Muscle of leg (tissue), 11 donors: ENCODE results near the gene LHPP. TPM values are rescaled to one million over a fixed set of nuclear protein-coding genes. Genes with fewer than 3 reads are reported as not detected.

Experiments
- DNase-seq: peaks from one replicate; pipeline ENCODE4 v3.0.0; 2013
- H3K27ac ChIP-seq: one replicate; pipeline ENCODE4 v1.5.1; 2013; ENCODE audit warnings: mild to moderate bottlenecking, low read length, control low read depth
- H3K27me3 ChIP-seq: one replicate; pipeline ENCODE4 v1.6.1; 2013; ENCODE audit warnings: low read length; ENCODE audit not compliant: control insufficient read depth, insufficient read depth
- H3K36me3 ChIP-seq: one replicate; pipeline ENCODE4 v1.6.1; 2013; ENCODE audit warnings: low read length; ENCODE audit not compliant: control insufficient read depth, insufficient read depth
- H3K4me1 ChIP-seq: one replicate; pipeline ENCODE4 v1.6.1; 2013; ENCODE audit warnings: low read length; ENCODE audit not compliant: control insufficient read depth, insufficient read depth
- H3K4me3 ChIP-seq: one replicate; pipeline ENCODE4 v1.5.1; 2013; ENCODE audit warnings: low read length, control low read depth
- H3K9me3 ChIP-seq: replicated peaks from 2 replicates; pipeline ENCODE4 v1.6.1; 2013; ENCODE audit warnings: low read depth, low read length; ENCODE audit not compliant: control insufficient read depth
- WGBS: methylation state at CpG from one replicate; pipeline ENCODE4 v1.1.5; 2013; ENCODE audit warnings: missing lambda C conversion rate; ENCODE audit not compliant: insufficient coverage; 5-methylcytosine and 5-hydroxymethylcytosine counted together
- polyA plus RNA-seq, 8 donors: library from polyadenylated mRNA; unstranded; fragments of 120-200 nt; gene quantifications; one replicate each; pipeline versions ENCODE4 v1.2.1 to v1.2.3, GENCODE V29; 2013; ENCODE audit warnings: inconsistent platforms in 1 of 8, low replicate concordance in 1 of 8; ENCODE audit not compliant: insufficient read length in 8 of 8, insufficient read depth in 1 of 8
- total RNA-seq: library from RNA; stranded (reverse); fragments of 120-200 nt; gene quantifications from one replicate; pipeline ENCODE4 v1.2.4, GENCODE V29; 2013

Gene LHPP
- total and polyA plus RNA-seq, 9 donors = 2.9 to 9.9 (median 8.0) TPM

DNA sequence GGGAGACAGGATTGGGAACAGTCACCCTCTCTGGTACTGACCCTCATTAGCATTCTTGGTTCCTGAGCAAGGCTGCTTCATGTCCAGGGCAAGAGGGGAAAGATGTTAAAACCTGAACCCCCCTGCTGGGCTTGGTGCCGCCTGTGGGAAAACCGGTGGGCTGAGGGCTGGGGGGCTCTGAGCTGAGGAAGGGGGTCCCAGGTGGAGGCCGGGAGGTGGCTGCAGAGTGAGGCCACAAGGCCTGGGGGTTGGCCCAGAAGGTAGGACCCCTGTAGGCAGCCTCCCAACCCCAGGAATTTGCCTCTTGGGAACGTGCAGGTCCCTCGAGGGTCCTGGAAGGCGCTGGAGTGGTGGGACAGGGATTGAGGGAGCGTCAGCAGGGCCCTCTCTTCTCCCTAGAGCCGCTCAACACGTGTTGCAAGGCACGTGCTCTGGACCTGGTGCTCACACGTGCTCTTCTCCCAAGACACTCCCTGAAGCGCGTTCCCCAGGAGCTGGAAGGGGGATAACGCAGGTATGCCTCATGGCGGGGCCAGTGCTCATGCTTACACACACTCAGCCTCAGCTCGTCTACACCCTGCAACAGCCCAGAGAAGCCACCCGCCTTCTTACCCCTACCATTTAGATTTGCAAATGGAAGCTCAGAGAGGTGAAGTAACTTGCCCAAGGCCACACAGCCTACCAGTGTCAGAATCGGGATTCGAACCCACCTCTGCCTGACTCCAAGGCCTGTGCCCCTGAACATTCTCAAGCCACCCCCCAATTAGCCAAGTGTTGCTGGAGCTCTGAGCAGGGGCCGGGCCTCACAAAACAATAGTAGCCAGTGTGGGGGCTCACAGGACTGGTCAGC, 64.4 kb downstream of the LHPP start:
- no peak overlapping the region for H3K27ac ChIP-seq
- H3K4me1 ChIP-seq = peaks cover 30% of the 10 kb centered on the region

DNA sequence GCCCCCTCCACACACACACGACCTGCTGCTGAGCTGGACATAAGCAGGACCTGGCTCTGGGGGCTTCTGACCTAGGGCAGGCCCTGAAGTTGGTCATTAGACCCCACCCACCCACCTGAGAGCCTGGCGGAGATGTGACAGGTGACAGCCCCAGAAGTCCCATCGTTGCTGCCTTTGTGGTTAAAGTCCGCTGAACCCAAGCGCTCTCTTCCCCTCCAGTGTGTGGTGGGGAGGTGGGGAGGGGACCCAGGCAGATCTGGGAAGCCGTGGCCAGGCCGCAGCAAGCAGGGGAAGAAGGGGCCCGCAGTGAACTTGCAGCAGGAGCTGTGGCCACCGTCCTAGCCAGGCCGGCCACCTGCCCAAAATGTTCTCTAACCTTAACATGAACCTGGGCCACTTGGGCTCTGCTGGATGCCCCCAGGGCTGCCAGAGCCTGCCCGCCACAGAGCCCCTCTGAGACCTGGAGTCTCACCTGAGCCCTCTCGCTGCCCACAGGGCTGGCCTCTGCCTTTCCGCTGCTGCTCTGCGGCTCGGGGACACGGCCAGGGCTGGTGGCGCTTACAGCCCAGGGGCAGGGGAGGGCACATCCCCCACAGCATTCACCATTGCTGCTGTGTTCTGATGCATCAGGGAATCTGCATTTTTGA, 65.1 kb downstream of the LHPP start:
- WGBS = 100% methylated on average over 1 of the region's 17 CpGs
- DNase-seq = no peak
- H3K9me3 ChIP-seq = no peaks in the 10 kb centered on the region
- H3K27me3 ChIP-seq = no peaks in the 10 kb centered on the region
- H3K27ac ChIP-seq = no peak overlapping the region
- peaks cover 23% of the 10 kb centered on the region for H3K4me1 ChIP-seq
- H3K4me3 ChIP-seq = no peak overlapping the region
- no peaks in the 10 kb centered on the region for H3K36me3 ChIP-seq

More for the DNA sequence above, 64.4 kb downstream of the LHPP start:
- H3K4me3 ChIP-seq = no peak overlapping the region
- H3K36me3 ChIP-seq = no peaks in the 10 kb centered on the region
- 74% methylated on average over 11 of the region's 20 CpGs for WGBS
- H3K27me3 ChIP-seq = no peaks in the 10 kb centered on the region
- no peaks in the 10 kb centered on the region for H3K9me3 ChIP-seq
- DNase-seq = no peak

GRCh38 chr10:124527874-124528395, 66.3 kb downstream of the LHPP start:
- DNase-seq = no peak

GRCh38 chr10:124529661-124530214, 68.1 kb downstream of the LHPP start:
- 44% methylated on average over 13 of the region's 17 CpGs for WGBS
- Histone ChIP-seq H3K36me3 (no peaks in the 10 kb centered on the region), H3K4me3 (no peak overlapping the region), H3K27me3 (no peaks in the 10 kb centered on the region), H3K27ac (no peak overlapping the region), H3K4me1 (peaks cover 18% of the 10 kb centered on the region), H3K9me3 (no peaks in the 10 kb centered on the region)
- DNase-seq = no peak

More at GRCh38 chr10:124527874-124528395, 66.3 kb downstream of the LHPP start:
- 78% methylated on average over 3 of the region's 11 CpGs for WGBS
- no peaks in the 10 kb centered on the region for H3K36me3 ChIP-seq
- no peaks in the 10 kb centered on the region for H3K9me3 ChIP-seq
- H3K4me3 ChIP-seq = no peak overlapping the region
- H3K4me1 ChIP-seq = peaks cover 13% of the 10 kb centered on the region
- H3K27me3 ChIP-seq = no peaks in the 10 kb centered on the region
- no peak overlapping the region for H3K27ac ChIP-seq

- H3K27ac ChIP-seq = no peak overlapping the region
- H3K4me3 ChIP-seq = no peak overlapping the region
- no peaks in the 10 kb centered on the region for H3K9me3 ChIP-seq
- 9% methylated on average over 18 of the region's 18 CpGs for WGBS
- DNase-seq = peak; percentile 86
- H3K36me3 ChIP-seq = no peaks in the 10 kb centered on the region
- H3K4me1 ChIP-seq = peaks cover 13% of the 10 kb centered on the region
- H3K27me3 ChIP-seq = no peaks in the 10 kb centered on the region
Measured at GRCh38 chr10:124530215-124530665, 68.6 kb downstream of the LHPP start.

DNA sequence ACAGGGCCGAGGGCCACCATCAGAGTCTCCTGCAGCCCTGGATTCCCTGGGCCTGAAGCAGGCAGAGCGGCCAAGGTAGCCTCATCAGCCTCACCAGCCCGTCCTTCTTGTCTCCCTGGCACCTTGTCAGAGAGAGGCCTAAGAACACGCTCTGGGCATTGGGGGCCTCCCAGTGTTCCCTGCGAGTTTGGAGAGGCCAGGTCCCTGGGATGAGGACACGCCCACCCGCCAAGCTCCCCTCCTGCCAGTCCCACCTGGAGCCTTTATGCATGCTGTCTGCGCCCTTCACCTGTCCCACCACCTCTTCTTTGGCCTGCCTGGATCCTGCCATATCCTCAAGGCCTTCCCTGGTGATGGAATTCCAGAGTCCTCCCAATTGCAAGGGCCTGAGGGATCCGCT, 69.2 kb downstream of the LHPP start:
- no peak for DNase-seq
- Histone ChIP-seq H3K4me1 (peaks cover 17% of the 10 kb centered on the region), H3K27me3 (no peaks in the 10 kb centered on the region), H3K9me3 (no peaks in the 10 kb centered on the region), H3K27ac (no peak overlapping the region), H3K4me3 (no peak overlapping the region), H3K36me3 (no peaks in the 10 kb centered on the region)
- 88% methylated on average over 9 of the region's 9 CpGs for WGBS

DNA sequence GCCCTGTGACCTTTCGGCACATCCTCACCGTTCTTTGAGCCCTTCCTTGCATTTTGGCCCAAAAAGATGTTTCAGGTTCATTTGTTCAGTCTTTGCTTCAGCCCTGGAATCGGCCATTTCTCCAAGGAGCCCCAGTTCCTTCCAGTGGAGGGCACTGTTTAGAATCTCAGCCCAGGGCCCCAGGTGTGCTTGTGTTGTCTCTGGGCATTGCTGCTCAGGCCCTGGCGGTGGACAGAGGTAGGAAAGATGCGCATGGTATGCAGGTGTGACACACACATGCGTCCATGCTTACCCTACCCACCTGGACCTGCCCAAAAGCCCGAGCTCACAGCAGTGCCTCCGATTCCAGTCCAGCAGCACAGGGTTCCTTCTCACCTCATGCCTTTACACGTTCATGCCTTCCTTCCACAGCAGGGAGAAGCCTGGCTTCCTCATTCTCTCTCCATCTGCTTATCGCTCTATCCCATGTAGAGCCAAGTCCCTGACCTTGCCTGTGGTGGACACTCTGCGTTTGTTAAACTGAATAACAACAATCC, 70.6 kb downstream of the LHPP start:
- Histone ChIP-seq H3K27me3 (no peaks in the 10 kb centered on the region), H3K36me3 (no peaks in the 10 kb centered on the region), H3K4me3 (no peak overlapping the region), H3K27ac (no peak overlapping the region), H3K9me3 (no peaks in the 10 kb centered on the region), H3K4me1 (peaks cover 26% of the 10 kb centered on the region)
- no peak for DNase-seq
- 63% methylated on average over 11 of the region's 11 CpGs for WGBS

- H3K27me3 ChIP-seq = no peaks in the 10 kb centered on the region
Measured at GRCh38 chr10:124532788-124533187, 71.2 kb downstream of the LHPP start.

DNA sequence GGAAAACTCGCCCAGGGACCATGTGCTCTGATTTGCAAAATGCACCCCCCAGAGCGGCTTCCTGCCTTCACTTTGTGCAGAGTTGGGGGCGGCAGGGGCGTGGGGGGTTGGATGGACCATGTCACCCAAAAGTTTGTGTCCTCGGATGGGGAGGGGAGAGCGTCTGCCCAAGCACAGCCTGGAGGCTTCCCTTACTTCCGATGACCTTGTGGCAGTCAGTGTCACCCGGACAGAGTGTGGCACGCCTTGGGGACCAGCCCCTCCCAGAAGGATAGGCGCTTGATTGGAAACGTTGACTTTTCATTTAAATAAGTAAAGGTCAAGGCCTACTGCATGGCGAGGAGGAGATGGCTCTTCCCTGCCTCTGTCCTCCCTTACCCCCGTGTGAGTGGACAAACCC, 71.6 kb downstream of the LHPP start:
- no peak overlapping the region for H3K4me3 ChIP-seq
- H3K4me1 ChIP-seq = peaks cover 27% of the 10 kb centered on the region
- WGBS = 86% methylated on average over 9 of the region's 13 CpGs
- no peak overlapping the region for H3K27ac ChIP-seq
- no peaks in the 10 kb centered on the region for H3K9me3 ChIP-seq
- no peaks in the 10 kb centered on the region for H3K36me3 ChIP-seq
- no peak for DNase-seq
- no peaks in the 10 kb centered on the region for H3K27me3 ChIP-seq

More at GRCh38 chr10:124532788-124533187, 71.2 kb downstream of the LHPP start:
- Histone ChIP-seq H3K4me3 (no peak overlapping the region), H3K36me3 (no peaks in the 10 kb centered on the region), H3K9me3 (no peaks in the 10 kb centered on the region), H3K27ac (no peak overlapping the region), H3K4me1 (peaks cover 26% of the 10 kb centered on the region)
- DNase-seq = no peak
- WGBS = 89% methylated on average over 3 of the region's 3 CpGs
